ENCODE measurements around the gene TTK.

GRCh38 chr6:79985128-79985527 is 19.3 kb upstream of the TTK start:
- TF ChIP-seq CTCF (conservative IDR thresholded peaks at IDR 0.05; ENCODE audit: low read length) (no peak), EZH2phosphoT487 (IDR thresholded peaks at IDR 0.05; ENCODE audit: borderline replicate concordance, low read depth, low read length) (no peak)

All from OCI-LY7 (cell line).